ENCODE results near the gene SDR42E1.

DNA sequence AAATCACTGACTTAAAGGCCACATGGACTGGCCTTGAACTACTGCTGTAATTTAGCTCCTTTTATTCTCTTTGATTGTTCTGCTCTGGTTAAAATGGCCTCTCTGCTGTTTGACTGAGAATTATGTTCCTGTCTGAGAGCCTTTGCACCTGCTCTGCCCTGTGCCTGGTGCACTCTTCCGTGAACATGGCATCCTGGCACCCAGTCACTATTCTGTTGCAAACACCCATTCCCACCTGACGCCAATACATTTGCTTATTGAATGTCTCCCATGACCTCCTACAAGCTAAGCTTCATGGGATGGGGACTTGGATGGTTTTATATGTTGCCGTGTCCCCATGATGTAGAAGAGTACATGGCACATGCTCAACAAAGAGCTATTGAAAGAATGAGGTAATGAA lies 43.8 kb upstream of the SDR42E1 start:
- TF ChIP-seq, protein P1, sequence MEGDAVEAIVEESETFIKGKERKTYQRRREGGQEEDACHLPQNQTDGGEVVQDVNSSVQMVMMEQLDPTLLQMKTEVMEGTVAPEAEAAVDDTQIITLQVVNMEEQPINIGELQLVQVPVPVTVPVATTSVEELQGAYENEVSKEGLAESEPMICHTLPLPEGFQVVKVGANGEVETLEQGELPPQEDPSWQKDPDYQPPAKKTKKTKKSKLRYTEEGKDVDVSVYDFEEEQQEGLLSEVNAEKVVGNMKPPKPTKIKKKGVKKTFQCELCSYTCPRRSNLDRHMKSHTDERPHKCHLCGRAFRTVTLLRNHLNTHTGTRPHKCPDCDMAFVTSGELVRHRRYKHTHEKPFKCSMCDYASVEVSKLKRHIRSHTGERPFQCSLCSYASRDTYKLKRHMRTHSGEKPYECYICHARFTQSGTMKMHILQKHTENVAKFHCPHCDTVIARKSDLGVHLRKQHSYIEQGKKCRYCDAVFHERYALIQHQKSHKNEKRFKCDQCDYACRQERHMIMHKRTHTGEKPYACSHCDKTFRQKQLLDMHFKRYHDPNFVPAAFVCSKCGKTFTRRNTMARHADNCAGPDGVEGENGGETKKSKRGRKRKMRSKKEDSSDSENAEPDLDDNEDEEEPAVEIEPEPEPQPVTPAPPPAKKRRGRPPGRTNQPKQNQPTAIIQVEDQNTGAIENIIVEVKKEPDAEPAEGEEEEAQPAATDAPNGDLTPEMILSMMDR (conservative IDR thresholded peaks at IDR 0.05; ENCODE audit: low read length) = no peak
- no peak for TF ChIP-seq EZH2phosphoT487 (IDR thresholded peaks at IDR 0.05; ENCODE audit: borderline replicate concordance)
